HG03565 (cell line): Measurements from ENCODE around the gene FAS.

Experiments used
- ATAC-seq: cut with Tn5 transposase; IDR thresholded peaks from one replicate; pipeline ENCODE4 v1.9.1; 2021; ENCODE audit warnings: mild to moderate bottlenecking, moderate library complexity; ENCODE audit not compliant: unreplicated experiment

The FAS gene

DNA sequence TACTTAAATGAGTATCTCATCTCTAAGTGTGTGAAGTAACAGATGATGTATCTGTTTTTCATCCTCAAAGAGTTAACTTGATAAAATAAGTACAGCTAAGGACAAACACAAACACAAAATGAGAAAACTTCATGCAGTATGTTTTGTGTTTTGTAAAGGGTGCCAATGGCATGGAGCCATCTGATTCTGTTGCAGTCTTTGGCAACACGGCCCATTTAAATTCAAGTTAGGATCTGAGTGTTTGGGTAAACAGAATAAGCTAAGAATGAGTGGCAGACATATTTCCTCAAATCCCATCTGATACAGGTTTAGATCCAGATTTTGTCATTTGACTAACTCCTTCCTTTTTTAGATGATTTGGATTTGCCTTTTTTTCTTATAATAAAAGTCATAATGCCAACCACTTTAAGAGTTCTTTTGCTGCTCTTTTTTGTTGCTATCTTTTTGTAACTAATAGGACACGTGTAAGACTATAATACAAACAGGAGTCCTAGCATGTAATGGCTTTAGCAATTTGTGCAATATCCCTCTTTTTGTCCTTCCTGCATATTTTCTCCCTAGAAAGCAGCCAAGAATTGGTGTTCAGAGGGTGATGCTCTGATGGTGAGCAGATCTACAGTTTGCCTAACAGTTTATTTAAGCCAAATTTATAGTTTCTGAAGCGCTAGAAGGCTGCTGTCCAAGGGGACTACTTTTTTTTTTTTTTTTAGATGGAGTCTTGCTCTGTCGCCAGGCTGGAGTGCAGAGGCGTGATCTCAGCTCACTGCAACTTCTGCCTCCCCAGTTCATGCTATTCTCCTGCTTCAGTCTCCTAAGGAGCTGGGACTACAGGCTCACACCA, 19.2 kb upstream of the FAS start:
- ATAC-seq: no peak

DNA sequence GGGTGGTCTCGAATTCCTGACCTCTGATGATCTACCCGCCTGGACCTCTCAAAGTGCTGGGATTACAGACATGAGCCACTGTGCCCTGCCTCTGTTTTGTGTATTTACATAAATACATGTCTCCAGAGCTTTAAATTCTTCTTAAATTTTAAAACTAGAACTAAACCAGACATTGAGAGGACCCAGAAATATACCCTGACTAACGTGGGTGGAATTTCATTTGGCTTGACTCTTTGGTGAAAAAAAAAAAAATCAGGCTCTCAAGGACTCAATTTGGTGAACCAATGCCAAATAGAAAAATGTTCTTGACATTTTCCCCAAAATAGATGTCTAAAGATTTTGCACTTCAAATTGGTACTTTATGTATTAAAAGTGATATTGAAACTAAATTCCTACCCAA, 16.6 kb upstream of the FAS start:
- no peak for ATAC-seq

DNA sequence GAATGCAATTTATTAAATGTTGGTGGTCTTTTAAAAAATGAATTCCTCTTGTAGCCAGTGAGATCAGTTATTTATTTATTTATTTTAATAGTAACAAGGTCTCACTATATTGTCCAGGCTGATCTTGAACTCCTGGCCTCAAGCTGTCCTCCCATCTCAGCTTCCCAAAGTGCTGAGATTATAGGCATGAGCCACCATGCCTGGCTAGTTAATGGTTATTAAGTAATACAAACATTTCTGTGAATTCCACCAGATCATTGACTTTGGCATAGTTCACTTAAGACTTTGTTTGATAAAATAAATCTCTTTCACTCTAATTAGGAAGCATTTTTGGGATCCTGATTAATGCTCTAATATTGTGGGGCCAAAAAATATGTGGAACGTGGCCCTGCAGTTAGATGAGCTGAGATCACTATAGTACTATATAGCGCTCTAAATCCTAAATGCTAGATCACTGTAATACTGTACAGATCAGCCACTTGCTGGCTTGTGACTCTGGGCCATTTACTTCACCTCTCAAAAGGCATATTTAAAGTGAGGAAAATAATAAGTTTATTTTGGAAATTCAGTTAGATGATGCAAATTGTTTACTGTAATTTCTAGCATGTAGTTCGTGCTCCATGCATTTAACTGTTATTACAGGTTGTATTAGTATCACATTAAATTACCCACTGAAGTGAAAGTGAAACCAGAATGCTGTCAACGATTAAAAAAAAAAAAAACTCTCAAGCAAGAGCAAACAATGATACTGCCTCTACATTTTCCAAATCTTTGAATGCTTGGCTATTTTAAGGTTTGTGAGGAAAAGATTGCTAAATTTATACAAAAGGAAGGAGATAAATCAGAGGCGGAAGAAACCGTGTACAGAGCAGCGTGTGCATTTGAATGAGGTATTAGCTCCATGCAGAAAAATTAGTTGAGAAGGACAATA, 15.9 kb upstream of the FAS start:
- ATAC-seq: no peak

DNA sequence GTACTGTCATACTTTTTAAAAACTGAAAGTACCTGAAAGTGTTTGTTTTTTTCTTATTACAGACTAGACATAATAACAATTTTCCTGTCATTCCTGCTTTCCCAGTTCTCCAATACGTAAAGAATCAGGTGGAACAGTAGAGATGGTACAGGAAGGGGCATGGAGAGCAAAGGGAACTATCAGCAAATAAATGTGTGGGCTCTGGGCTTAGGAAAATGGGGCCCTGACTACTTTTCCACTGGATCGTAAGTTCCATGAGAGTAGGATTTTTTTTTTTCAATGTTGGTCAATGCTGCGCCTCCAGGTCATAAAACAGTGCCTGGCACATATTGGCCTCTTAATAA, 15.2 kb upstream of the FAS start:
- ATAC-seq: no peak

DNA sequence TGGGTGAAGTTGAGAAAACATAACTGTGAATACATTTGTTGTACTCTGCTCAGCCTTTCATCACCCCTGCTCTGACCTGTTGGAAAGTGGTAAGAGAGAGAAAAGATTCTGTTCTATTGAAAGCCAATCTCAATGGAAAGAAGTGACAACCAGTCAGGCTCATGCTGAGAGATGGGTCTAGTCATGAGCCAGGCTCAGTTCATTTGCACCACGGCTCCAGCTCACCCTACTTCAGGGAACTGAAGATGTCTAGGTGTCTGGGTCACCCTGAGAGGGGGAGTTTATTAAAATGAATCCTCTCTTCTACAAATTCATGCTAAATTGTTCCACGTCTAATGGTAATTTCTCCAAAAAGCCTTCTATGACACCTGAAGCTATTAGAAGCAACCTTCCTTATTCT, 12.1 kb upstream of the FAS start:
- ATAC-seq: no peak

DNA sequence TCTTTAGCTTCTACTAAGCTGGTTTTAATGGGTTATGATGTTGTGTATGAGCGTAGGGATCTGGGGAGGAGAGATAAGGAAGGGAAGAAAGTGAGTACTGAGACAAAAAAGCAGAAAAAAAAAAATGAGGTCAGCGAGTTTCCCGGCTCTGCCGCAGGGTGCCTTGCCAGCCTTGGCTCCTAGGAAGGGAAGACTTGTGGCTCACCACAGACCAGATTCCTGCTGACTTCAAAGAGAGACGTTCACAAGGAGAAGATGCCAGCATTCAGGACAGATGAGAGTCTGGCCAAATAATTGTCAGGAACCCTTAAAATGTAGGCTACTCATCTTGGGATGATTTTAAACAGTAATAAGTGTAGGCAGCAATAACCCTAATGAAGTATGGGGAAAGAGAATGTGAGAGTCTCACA, 11.4 kb upstream of the FAS start:
- no peak for ATAC-seq

DNA sequence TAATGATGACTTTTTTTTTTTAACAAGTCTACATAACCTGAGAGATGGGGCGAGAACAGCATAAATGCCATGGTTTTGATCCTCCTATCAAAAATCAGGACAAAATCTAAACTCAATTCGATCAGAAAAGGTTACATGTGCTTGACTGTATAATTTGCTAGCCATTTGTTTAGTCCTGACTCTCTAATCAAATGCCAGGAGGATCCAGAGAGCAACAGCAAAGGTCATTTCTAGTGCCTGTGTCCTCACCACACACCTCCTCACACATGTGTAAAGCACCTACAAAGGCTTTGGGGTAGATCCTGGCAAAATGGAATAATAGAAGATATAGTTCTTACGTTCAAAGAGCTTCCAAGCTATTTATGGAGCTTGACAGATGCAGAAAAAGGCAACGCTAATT, 11.0 kb upstream of the FAS start:
- ATAC-seq: no peak

DNA sequence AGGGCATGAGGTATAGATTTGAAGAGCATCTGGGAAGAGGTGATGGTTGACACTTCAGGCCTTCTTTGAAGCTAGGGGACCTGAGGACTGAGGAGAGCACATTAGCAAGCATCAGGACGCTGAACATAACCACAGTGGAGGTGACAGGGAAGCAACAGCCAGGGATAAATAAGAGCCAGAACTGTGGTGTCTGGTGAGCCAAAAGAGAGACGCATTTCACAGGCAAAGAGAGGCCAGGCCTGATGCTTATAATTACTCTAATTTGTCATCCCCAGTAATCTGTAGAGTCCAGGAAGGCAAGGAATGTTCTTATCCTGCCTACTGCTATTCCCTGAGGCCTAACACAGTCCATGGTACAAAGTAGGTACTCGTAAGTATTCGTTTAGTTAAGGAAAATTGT, 10.4 kb upstream of the FAS start:
- ATAC-seq: no peak

DNA sequence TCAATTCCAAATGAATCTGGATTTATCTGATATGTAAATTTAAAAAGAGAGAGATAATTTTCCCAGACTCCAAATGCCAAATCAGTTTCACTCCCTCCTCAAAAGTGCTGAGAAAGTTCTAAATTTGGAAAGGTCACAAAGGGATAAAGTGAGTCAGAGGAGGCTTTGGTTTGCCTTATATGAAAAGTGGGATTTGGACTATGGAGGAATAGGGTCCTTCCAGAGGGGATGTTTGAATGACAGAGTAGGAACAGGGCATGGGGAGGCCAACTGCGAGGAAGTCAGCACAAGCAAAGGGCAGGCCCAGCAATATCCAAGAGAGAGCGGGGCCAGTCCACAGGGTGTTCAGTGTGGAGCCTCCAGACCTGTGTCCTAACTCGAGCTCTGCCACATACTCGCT, 9.8 kb upstream of the FAS start:
- no peak for ATAC-seq

DNA sequence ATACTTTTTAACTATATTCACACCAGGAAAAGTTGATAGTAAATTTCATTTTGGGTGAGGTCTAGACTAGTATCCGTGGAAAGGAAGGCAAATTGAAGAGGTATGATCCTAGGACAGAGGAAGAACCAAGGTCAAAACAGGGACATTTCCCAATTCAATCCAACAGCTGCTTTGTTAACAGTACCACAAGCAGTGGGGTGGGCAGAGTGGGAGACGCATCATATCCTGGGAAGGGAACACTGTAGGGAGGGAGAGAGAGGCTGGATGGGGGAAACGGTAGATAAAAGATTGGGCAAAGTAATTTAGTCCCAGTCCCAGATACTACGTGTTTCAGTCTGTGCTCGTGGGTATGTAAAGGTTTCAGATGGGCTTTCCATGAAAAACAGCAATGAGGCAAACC, 9.2 kb upstream of the FAS start:
- ATAC-seq: no peak

DNA sequence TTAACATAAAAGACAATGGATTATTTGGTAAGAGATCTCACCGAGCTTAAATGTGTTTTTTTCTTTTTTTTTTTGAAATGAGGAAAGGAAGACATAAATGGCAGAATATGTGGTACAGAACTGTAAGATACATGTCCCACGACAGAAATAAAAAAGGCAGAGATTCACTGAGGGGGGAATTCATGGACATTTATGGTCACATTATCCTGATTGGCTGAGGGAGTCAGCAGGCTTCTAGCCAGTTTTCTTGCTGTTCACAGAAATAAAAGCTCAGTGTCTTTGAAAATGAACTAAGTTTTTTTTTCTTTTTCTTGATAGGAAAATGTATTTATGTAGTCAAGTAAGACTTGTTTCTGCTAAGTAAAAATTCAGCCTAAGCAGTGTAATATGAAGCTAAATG, 8.2 kb upstream of the FAS start:
- no peak for ATAC-seq

DNA sequence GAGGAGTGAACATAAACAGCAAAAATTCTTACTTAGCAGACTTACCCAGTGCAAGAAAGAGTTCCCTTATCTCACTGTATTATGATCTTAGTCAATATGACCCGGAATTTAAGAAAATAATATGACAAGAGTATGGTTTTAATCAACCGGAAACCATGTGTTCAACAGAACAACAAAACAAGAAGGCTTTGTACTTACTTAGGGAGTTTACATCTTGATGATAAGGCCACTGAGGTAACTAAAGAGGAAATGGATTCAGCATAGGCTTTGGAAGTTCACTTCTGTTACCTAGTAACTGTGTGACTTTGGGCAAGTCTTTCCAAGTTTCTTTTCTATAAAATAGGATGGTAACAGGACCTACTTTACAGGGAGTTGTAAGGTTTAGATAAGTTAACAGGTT, 7.4 kb upstream of the FAS start:
- no peak for ATAC-seq

DNA sequence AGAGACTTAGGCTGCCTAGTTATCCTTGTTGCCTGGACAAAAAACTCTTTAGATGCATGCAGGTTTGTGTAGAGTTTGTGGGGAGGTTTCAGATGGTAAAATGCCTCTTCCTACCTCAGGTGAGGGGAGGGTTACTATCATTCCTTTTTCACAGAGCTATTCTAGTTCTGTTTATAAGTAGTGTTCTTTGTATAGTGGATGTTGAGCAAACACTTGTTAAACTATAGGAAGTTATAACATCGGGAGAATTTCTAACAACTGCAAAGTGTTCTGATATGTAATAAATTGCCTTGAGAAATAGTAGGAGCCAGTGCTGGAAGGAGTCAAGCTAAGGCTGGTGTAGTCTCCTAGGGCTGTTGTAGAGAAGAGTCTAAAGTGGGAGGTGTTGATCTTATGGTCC, 6.7 kb upstream of the FAS start:
- no peak for ATAC-seq

DNA sequence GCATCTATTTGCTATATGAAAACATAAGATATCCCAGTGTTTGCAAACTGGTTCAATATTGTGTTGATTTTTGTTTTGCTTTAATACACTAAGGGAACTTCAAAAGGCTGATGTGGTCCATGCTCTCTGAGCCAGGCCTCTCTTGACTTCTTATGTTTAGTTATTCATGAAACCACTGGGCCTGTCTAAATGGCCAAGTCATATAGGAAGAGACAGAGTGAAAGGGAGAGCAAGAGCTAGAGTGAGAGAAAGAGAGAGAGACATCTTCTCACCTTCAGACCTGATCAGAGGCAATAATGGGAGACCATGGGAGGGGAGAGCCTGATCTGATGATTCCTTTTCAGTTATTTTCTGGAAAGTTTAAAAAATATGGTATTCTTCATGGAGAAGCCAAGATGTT, 6.1 kb upstream of the FAS start:
- ATAC-seq: no peak

DNA sequence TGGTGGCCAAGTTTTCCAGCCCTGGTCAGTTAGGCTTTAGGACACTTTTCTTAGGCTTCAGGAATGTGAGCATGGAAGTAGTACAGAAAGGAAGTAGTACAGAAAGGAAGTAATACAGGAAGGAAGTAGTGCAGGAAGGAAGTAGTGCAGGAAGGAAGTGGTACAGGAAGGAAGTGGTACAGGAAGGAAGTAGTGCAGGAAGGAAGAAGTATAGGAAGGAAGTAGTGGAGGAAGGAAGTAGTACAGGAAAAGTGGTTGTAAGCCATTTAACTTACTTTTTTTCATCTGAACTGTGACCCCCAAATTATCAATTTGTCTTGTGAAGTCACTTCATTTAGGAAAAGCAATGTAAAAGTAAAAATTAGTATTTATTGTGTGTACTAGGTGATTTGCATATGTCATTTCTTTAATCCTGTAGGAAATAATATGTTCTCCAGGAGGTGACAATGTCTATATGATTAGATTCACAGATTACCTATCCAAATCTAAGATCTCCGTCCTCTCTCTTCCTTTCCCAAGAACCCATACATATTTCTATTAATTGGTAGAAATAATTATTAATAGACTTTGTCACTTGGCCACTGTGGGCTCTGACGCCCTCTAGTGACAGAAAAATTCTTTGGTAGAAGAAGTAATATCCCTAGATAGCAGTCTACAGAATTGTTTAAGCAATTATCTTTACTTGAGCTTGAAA, 3.9 kb upstream of the FAS start:
- no peak for ATAC-seq

DNA sequence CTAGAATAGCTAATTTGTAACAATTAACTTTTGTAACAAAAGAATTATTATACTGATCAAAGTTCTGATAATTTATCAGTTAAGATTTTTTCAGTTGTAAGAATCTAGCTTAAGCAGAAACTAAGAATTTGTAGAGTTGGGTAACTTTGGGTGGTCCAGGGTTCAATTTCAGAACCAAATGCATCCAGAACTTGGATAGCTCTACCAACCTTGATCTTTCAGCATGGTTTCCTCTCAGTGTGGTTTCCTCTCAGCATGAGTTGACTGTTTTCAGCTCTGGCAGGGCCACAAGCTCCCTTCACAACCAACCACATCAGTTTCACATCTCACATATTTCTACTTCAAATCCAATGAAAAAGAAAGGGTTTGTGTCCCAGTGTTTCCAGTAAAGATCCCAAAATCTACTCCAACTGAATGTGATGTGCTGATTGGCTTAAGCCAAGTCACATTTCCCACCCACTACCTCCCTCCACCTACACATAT, 3.3 kb upstream of the FAS start:
- no peak for ATAC-seq

DNA sequence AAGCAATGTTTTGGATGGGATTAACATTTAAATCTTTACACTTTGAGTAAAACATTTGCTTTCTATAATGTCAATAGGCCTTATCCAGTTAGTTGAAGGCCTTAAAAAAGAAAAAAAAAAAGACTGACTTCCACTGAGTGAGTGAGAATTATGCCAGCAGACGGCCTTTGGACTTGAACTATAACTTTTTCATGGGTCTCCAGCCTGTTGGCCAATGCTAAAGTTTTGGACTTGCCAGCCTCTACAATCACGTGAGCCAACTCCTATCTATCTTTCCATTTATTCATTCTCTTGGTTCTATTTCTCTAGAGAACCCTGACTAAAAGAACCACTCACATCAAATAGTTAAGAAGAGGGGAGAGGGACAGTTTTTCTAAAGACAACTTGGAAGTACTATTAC, 2.8 kb upstream of the FAS start:
- ATAC-seq: no peak

DNA sequence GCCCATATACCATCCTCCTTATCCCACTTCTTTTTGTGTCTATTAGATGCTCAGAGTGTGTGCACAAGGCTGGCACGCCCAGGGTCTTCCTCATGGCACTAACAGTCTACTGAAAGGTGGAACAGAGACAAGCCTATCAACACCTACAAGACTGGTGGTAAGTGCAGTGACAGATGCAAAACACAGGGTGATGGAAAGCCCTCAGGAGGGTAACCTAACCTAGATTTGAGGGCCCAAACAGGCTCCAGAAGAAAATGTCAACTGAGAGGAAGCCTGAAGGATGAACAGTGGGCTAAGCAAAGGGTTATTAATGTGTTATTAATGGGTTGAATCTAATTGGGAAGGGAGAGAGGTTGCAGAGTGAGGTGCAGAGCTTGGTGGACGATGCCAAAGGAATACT, 1.2 kb upstream of the FAS start:
- ATAC-seq: no peak

DNA sequence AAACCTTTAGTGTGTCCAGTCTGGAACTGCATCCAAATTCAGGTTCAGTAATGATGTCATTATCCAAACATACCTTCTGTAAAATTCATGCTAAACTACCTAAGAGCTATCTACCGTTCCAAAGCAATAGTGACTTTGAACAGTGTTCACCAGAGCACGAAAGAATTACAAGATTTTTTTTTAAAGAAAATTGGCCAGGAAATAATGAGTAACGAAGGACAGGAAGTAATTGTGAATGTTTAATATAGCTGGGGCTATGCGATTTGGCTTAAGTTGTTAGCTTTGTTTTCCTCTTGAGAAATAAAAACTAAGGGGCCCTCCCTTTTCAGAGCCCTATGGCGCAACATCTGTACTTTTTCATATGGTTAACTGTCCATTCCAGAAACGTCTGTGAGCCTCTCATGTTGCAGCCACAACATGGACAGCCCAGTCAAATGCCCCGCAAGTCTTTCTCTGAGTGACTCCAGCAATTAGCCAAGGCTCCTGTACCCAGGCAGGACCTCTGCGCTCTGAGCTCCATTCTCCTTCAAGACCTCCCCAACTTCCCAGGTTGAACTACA, 694 bp upstream of the FAS start:
- no peak for ATAC-seq

DNA sequence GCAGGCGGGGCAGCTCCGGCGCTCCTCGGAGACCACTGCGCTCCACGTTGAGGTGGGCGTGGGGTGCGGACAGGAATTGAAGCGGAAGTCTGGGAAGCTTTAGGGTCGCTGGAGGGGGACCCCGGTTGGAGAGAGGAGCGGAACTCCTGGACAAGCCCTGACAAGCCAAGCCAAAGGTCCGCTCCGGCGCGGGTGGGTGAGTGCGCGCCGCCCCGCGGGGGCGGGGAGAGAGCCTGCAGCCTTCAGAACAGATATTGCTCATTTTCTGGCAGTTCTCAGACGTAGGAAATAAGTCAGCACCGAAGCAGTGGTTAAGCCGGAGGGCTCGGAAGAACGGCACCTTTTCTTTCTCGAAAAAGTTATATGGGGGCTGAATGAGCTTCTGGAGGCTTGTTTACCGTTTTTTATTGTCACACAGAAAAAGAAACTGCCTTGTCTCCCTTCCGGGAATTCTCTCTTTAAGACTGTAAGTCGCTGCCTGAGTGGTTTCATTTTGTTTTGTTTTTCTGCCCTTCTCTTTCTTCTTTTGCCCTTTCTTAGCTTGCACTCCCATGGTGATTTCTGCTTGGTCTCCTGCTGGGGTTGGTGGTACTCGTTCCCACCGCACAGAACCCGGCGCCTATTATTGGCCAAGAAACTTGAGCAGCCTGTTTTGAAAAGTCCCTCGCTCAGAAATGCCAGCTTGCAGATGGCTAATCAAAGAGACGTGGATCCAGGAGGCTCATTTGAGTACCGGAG, 732 bp downstream of the FAS start:
- peak; percentile 28 for ATAC-seq

DNA sequence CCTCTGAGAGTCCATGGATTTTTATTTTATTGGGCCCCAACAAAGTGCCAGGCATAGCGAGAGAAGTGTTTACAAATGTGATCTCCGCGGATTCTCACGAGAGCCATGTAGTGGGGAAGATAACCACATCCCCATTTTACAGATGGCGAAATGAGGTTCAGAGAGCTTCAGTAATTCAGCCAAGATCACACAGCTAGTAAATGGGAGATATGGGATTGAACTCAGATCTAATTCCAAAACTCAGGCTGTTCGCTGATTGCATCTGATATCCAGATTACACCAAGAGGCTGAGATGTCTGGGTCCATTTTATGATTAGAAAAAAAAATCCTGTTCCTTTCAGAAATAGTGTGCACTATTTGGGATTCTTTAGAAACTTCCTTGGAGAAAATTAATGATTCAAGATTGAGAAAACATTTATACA, 1.3 kb downstream of the FAS start:
- no peak for ATAC-seq
